Gastrocnemius medialis (tissue), 4 donors: ENCODE results near the gene CYB5RL. TPM values are rescaled to one million over a fixed set of nuclear protein-coding genes. Genes with fewer than 3 reads are reported as not detected.

Source experiments
- ATAC-seq, 2 donors: fragments of 150-250 bp; one replicate each; pipeline ENCODE4 v1.9.1; 2016
- DNase-seq, 2 donors: peaks; one replicate each; pipeline ENCODE4 v3.0.0-alpha.2; 2019
- H3K27ac ChIP-seq, 4 donors: fragments of 200-600 bp; sonication (generic); 1 replicate in 1 of 4; 2 replicates in 3 of 4; pipeline ENCODE4 v1.5.1; 2016 to 2018; ENCODE audit warnings: mild to moderate bottlenecking in 2 of 4, moderate library complexity in 1 of 4
- H3K27me3 ChIP-seq, 3 donors: fragments of 200-600 bp; sonication (generic) in 2 of 3; 1 replicate in 1 of 3; 2 replicates in 2 of 3; pipeline versions ENCODE4 v1.5.1 to v1.6.0; 2016 to 2019; ENCODE audit warnings: mild to moderate bottlenecking in 1 of 3, moderate library complexity in 1 of 3
- H3K36me3 ChIP-seq, 2 donors: fragments of 200-600 bp; sonication (generic) in 1 of 2; one replicate each; pipeline ENCODE4 v1.5.1; 2017 to 2018
- H3K4me1 ChIP-seq, 2 donors: fragments of 200-600 bp; sonication (generic) in 1 of 2; one replicate each; pipeline ENCODE4 v1.5.1; 2016 to 2017; ENCODE audit warnings: mild to moderate bottlenecking in 2 of 2
- H3K4me3 ChIP-seq, 4 donors: fragments of 200-600 bp; sonication (generic) in 3 of 4; 1 replicate in 1 of 4; 2 replicates in 3 of 4; pipeline ENCODE4 v1.5.1; 2016 to 2019; ENCODE audit warnings: mild to moderate bottlenecking in 2 of 4
- H3K9me3 ChIP-seq, 3 donors: fragments of 200-600 bp; sonication (generic) in 2 of 3; 1 replicate in 1 of 3; 2 replicates in 2 of 3; pipeline ENCODE4 v1.5.1; 2016 to 2019
- POLR2A ChIP-seq, 2 donors: fragments of 450-650 bp; IDR thresholded peaks; one replicate each; pipeline ENCODE4 v1.6.1; 2017; ENCODE audit warnings: antibody characterized with exemption in 2 of 2, mild to moderate bottlenecking in 2 of 2, moderate library complexity in 2 of 2
- in situ Hi-C, 4 donors: fragments of 200-750 bp; cut with MboI; loops; one replicate each; pipeline versions ENCODE4 v1.15.0 to v1.8.0; 2017; ENCODE audit warnings: low sequenced_read_pairs in 4 of 4
- intact Hi-C: fragments of 100-400 bp; cut with DNase I; formaldehyde crosslinking; loops from one replicate; pipeline ENCODE4 v1.15.1; 2023; ENCODE audit warnings: low total_unique reads
- total RNA-seq, 4 donors: library from RNA; depleted of rRNA; stranded (reverse); fragments of >200 nt; gene quantifications; one replicate each; pipeline versions ENCODE4 v1.1.0 to v1.2.3, GENCODE V29; 2016
- TF ChIP-seq, protein P1 (sequence below), 5 experiments: fragments of 450-650 bp in 3 of 5; fragments of 200-600 bp in 2 of 5; sonication (generic) in 2 of 5; IDR thresholded peaks in 4 of 5; conservative IDR thresholded peaks in 1 of 5; 1 replicate in 4 of 5; 2 replicates in 1 of 5; pipeline ENCODE4 v1.5.1; 2016 to 2019; ENCODE audit warnings: antibody characterized with exemption in 5 of 5, mild to moderate bottlenecking in 3 of 5, moderate library complexity in 3 of 5

The CYB5RL gene
- total RNA-seq, 4 donors from 2014 or later: 1.8 to 5.8 (median 3.4) TPM

GRCh38 chr1:54223441-54224202 is 23.8 kb upstream of the CYB5RL start:
- Histone ChIP-seq H3K27me3 (no peaks in the 10 kb centered on the region), H3K27ac (no peak overlapping the region), H3K4me3 (no peak overlapping the region), H3K36me3 (peaks cover 0 to 12% of the 10 kb centered on the region in 2 donors), H3K4me1 (peaks cover 18 to 24% of the 10 kb centered on the region in 2 donors), H3K9me3 (no peaks in the 10 kb centered on the region)
- intact Hi-C loops (no loop called here), in situ Hi-C loops (loop anchor here in 1 of 4 donors (25.0 kb wide), 1 partner anchor 264 kb away; no protein-coding TSS in a partner anchor)
- no peak for TF ChIP-seq POLR2A (IDR thresholded peaks at IDR 0.05)
- TF ChIP-seq, protein P1, sequence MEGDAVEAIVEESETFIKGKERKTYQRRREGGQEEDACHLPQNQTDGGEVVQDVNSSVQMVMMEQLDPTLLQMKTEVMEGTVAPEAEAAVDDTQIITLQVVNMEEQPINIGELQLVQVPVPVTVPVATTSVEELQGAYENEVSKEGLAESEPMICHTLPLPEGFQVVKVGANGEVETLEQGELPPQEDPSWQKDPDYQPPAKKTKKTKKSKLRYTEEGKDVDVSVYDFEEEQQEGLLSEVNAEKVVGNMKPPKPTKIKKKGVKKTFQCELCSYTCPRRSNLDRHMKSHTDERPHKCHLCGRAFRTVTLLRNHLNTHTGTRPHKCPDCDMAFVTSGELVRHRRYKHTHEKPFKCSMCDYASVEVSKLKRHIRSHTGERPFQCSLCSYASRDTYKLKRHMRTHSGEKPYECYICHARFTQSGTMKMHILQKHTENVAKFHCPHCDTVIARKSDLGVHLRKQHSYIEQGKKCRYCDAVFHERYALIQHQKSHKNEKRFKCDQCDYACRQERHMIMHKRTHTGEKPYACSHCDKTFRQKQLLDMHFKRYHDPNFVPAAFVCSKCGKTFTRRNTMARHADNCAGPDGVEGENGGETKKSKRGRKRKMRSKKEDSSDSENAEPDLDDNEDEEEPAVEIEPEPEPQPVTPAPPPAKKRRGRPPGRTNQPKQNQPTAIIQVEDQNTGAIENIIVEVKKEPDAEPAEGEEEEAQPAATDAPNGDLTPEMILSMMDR (IDR thresholded peaks at IDR 0.05 in 4 of 5, conservative IDR thresholded peaks at IDR 0.05 in 1 of 5): no peak
- no peak for DNase-seq
- no peak for ATAC-seq

DNA sequence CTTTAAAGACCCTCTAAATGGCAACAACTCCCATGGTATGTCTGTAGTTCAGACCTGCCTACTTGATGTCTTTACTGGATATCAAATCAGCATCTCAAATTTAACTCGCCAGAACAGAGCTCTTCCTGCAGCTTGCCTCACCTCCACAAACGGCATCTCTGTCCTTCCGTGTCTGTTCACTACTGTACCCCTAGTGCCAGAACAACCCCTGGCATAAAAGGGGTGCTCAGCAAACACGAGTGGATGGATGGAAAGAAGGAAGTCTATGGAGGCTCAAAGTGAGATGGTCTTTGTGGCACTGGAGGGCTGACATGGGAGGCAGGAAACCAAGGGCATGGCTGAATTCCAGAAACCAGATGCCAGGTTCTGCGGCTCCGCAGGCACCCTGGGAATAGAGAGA is 22.9 kb upstream of the CYB5RL start:
- H3K36me3 ChIP-seq: peaks cover 0 to 21% of the 10 kb centered on the region in 2 donors
- peaks cover 18 to 24% of the 10 kb centered on the region in 2 donors for H3K4me1 ChIP-seq
- no peak for DNase-seq
- H3K27ac ChIP-seq: no peak overlapping the region
- H3K27me3 ChIP-seq: no peaks in the 10 kb centered on the region
- TF ChIP-seq POLR2A (IDR thresholded peaks at IDR 0.05): no peak
- TF ChIP-seq, protein P1 (IDR thresholded peaks at IDR 0.05 in 4 of 5, conservative IDR thresholded peaks at IDR 0.05 in 1 of 5): no peak
- intact Hi-C loops (no loop called here), in situ Hi-C loops (loop anchor here in 1 of 4 donors (25.0 kb wide), 1 partner anchor 265 kb away; no protein-coding TSS in a partner anchor)
- ATAC-seq: no peak
- H3K9me3 ChIP-seq: no peaks in the 10 kb centered on the region
- H3K4me3 ChIP-seq: no peak overlapping the region

DNA sequence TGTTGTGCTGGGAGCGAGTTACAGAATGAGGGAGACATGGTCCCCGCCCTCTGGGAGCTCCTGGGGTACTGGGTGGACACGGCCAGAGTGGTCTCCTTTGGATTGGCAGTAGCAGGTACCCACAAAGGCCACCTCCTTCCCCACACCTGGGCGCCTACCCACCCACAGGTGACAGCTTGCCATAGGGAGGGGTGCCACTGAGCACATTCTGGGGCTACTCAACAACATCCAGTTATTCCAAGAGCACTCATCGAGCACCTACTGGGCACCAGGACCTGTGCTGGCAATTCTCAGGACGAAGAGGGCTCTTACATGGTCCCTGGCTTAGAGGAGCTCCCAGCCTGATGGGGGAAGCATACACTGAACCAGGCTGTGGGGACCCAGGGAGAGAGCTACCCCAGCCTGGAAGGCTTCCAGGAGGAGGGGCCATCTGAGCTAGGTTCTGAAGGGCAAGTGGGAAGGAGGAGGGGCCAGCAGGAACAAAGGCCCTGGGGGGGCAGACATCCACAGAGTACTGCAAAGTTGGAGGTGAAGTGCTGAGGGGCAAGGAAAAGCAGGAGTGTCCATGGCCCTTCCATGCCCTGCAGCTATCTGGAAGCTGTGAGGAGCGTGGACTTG is 22.1 kb upstream of the CYB5RL start:
- Histone ChIP-seq H3K36me3 (peaks cover 0 to 28% of the 10 kb centered on the region in 2 donors), H3K27ac (no peak overlapping the region), H3K27me3 (no peaks in the 10 kb centered on the region), H3K4me1 (peaks cover 18 to 24% of the 10 kb centered on the region in 2 donors), H3K4me3 (no peak overlapping the region), H3K9me3 (no peaks in the 10 kb centered on the region)
- ATAC-seq (no peak), DNase-seq (no peak)
- intact Hi-C loops (no loop called here), in situ Hi-C loops (loop anchor here in 1 of 4 donors (25.0 kb wide), 1 partner anchor 265 kb away; no protein-coding TSS in a partner anchor)
- TF ChIP-seq, protein P1 (IDR thresholded peaks at IDR 0.05 in 4 of 5, conservative IDR thresholded peaks at IDR 0.05 in 1 of 5): no peak
- no peak for TF ChIP-seq POLR2A (IDR thresholded peaks at IDR 0.05)

DNA sequence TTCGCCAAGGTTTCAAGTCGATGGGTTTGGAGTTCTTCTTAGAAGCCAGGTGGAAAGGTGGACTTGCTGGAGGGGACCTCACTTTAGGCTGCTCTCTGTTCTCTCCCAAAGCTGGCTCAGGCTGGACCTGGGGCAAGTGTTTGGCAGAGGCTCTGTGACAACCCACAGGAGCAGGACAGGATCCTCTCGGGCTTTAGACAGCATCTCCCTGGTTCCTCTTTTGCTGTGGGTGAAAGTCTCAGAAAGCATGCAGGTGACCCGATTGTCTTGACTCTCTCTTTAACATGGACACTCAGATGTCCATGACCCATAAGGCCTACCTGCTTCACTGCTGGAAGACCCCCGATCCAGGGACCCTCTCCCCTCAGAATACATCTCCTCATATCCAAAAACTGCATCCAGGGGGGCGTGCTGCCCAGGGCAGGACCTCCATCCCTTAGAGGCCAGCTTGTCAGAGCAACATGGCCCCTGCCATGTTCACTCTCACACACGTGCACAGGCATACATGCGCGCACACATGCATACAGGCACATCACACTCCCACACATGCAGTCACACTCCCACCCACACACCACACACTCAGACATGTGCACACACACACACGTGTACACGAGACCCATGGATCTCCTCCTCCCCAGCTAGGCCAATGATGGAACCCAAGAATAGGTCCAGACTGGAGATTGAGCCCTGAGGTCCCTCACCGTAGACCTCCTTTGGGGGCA is 21.4 kb upstream of the CYB5RL start:
- DNase-seq: no peak
- Histone ChIP-seq H3K36me3 (peaks cover 0 to 35% of the 10 kb centered on the region in 2 donors), H3K27ac (peak overlapping the region; percentile 71 to 81 (median 77)), H3K27me3 (no peaks in the 10 kb centered on the region), H3K4me3 (no peak overlapping the region), H3K4me1 (peaks cover 18 to 24% of the 10 kb centered on the region in 2 donors), H3K9me3 (no peaks in the 10 kb centered on the region)
- ATAC-seq: no peak
- intact Hi-C loops (no loop called here), in situ Hi-C loops (loop anchor here in 1 of 4 donors (25.0 kb wide), 1 partner anchor 266 kb away; no protein-coding TSS in a partner anchor)
- no peak for TF ChIP-seq POLR2A (IDR thresholded peaks at IDR 0.05)
- TF ChIP-seq, protein P1 (IDR thresholded peaks at IDR 0.05 in 4 of 5, conservative IDR thresholded peaks at IDR 0.05 in 1 of 5): no peak
